ENCODE results near the gene ARHGAP15.

Gene ARHGAP15

DNA sequence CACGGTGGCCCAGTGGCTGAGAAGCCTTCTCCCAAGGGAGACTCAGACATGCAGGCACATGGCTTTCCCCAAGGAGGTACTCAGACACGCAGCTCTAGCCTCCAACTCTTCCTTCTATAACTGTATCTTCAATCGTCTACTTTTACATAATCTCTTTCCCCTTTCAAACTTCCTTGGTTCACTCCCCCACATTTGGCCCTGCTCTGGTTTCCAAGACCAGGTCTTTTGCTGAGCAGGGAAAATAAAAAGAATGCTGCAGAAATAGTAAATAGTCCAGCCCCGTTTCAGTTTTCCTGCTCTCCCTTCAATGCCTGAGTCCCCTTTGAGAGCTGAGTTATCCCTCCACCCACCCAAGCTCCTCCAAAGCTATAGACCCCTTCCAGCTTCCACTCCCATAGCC is 635.0 kb downstream of the ARHGAP15 start:
- Histone ChIP-seq H3K4me3 (ENCODE audit: low read length) (no peak overlapping the region), H3K27ac (ENCODE audit: low read length) (no peak overlapping the region), H3K36me3 (ENCODE audit: control insufficient read depth, insufficient read depth, low read length) (no peaks in the 10 kb centered on the region), H3K9me3 (ENCODE audit: control insufficient read depth, insufficient read depth, low read length) (no peaks in the 10 kb centered on the region), H3K4me1 (ENCODE audit: control insufficient read depth, insufficient read depth, low read length) (peaks cover 2% of the 10 kb centered on the region; the same call in 1 of the 2 replicates), H3K27me3 (ENCODE audit: control insufficient read depth, insufficient read depth, low read length) (no peaks in the 10 kb centered on the region)
- no peak for DNase-seq (ENCODE audit: low read depth, low spot score)
- WGBS (ENCODE audit: insufficient coverage, insufficient read length): 100% methylated on average over 2 of the region's 4 CpGs

- H3K36me3 ChIP-seq (ENCODE audit: control insufficient read depth, insufficient read depth, low read length): no peaks in the 10 kb centered on the region
- no peaks in the 10 kb centered on the region for H3K27me3 ChIP-seq (ENCODE audit: control insufficient read depth, insufficient read depth, low read length)
Measured at GRCh38 chr2:143764706-143765105, 635.5 kb downstream of the ARHGAP15 start.

GRCh38 chr2:143768991-143769390 is 639.8 kb downstream of the ARHGAP15 start:
- H3K36me3 ChIP-seq (ENCODE audit: control insufficient read depth, insufficient read depth, low read length): no peaks in the 10 kb centered on the region
- H3K4me1 ChIP-seq (ENCODE audit: control insufficient read depth, insufficient read depth, low read length): no peaks in the 10 kb centered on the region
- no peaks in the 10 kb centered on the region for H3K27me3 ChIP-seq (ENCODE audit: control insufficient read depth, insufficient read depth, low read length)
- no peak overlapping the region for H3K27ac ChIP-seq (ENCODE audit: low read length)
- H3K4me3 ChIP-seq (ENCODE audit: low read length): no peak overlapping the region
- WGBS (ENCODE audit: insufficient coverage, insufficient read length): no CpG with 5 or more reads among the region's 1 CpG
- H3K9me3 ChIP-seq (ENCODE audit: control insufficient read depth, insufficient read depth, low read length): no peaks in the 10 kb centered on the region
- DNase-seq (ENCODE audit: low read depth, low spot score): no peak

More at GRCh38 chr2:143764706-143765105, 635.5 kb downstream of the ARHGAP15 start:
- Histone ChIP-seq H3K27ac (ENCODE audit: low read length) (no peak overlapping the region), H3K9me3 (ENCODE audit: control insufficient read depth, insufficient read depth, low read length) (no peaks in the 10 kb centered on the region), H3K4me3 (ENCODE audit: low read length) (no peak overlapping the region), H3K4me1 (ENCODE audit: control insufficient read depth, insufficient read depth, low read length) (no peaks in the 10 kb centered on the region)
- no peak for DNase-seq (ENCODE audit: low read depth, low spot score)

DNA sequence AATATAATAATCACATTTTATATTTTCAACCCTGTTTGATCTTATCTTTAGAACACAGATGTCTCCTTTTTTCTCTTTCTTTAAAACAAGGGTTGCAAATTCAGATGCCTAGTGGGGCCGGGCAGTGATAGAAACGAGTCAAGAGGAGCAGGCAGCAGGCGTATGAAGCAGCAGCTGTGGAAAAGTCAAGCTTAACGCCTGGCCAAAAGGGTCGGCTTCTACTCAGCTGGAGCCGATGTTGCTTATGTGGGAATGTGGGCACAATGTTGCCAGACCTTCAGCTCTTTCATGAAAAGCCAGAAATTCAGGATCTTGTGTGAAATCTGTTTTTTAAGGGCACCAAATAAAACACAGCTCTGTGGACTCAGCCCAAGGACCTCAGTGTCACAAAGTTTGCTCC is 642.7 kb downstream of the ARHGAP15 start:
- H3K27ac ChIP-seq (ENCODE audit: low read length): no peak overlapping the region
- no peaks in the 10 kb centered on the region for H3K27me3 ChIP-seq (ENCODE audit: control insufficient read depth, insufficient read depth, low read length)
- H3K9me3 ChIP-seq (ENCODE audit: control insufficient read depth, insufficient read depth, low read length): no peaks in the 10 kb centered on the region
- no peaks in the 10 kb centered on the region for H3K36me3 ChIP-seq (ENCODE audit: control insufficient read depth, insufficient read depth, low read length)
- H3K4me3 ChIP-seq (ENCODE audit: low read length): no peak overlapping the region
- H3K4me1 ChIP-seq (ENCODE audit: control insufficient read depth, insufficient read depth, low read length): no peaks in the 10 kb centered on the region
- no peak for DNase-seq (ENCODE audit: low read depth, low spot score)
- WGBS (ENCODE audit: insufficient coverage, insufficient read length): no CpG with 5 or more reads among the region's 6 CpGs

- Histone ChIP-seq H3K27ac (ENCODE audit: low read length) (no peak overlapping the region), H3K27me3 (ENCODE audit: control insufficient read depth, insufficient read depth, low read length) (no peaks in the 10 kb centered on the region), H3K36me3 (ENCODE audit: control insufficient read depth, insufficient read depth, low read length) (no peaks in the 10 kb centered on the region), H3K4me3 (ENCODE audit: low read length) (no peak overlapping the region), H3K4me1 (ENCODE audit: control insufficient read depth, insufficient read depth, low read length) (0 out of 2 replicates have a peak, but pooled peaks cover 1% of the 10 kb centered on the region), H3K9me3 (ENCODE audit: control insufficient read depth, insufficient read depth, low read length) (no peaks in the 10 kb centered on the region)
- WGBS (ENCODE audit: insufficient coverage, insufficient read length): no CpG with 5 or more reads among the region's 4 CpGs
- no peak for DNase-seq (ENCODE audit: low read depth, low spot score)
Measured at GRCh38 chr2:143776526-143777297, 647.5 kb downstream of the ARHGAP15 start.

DNA sequence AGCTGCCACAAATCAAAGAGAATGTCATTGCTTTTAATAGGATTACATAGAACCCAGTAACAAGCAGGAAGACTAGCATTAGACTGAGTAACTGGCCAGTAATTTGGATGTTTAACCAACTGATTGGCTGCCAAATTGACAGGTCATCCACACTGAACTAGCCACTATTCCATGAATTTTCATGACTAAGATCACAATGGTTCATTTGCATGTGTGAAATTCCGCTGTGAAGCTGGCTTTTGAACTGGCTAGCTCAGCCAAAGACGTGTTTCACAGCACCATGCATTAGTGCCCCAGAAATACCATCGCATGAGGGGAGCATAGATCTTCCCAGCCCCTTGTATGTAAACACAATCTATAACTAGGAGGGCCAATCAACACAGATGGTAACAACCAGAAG is 649.8 kb downstream of the ARHGAP15 start:
- no peak for DNase-seq (ENCODE audit: low read depth, low spot score)
- no peaks in the 10 kb centered on the region for H3K9me3 ChIP-seq (ENCODE audit: control insufficient read depth, insufficient read depth, low read length)
- WGBS (ENCODE audit: insufficient coverage, insufficient read length): no CpG with 5 or more reads among the region's 3 CpGs
- no peaks in the 10 kb centered on the region for H3K27me3 ChIP-seq (ENCODE audit: control insufficient read depth, insufficient read depth, low read length)
- H3K4me1 ChIP-seq (ENCODE audit: control insufficient read depth, insufficient read depth, low read length): peaks cover 1% of the 10 kb centered on the region; the same call in 1 of the 2 replicates
- no peak overlapping the region for H3K4me3 ChIP-seq (ENCODE audit: low read length)
- no peak overlapping the region for H3K27ac ChIP-seq (ENCODE audit: low read length)
- no peaks in the 10 kb centered on the region for H3K36me3 ChIP-seq (ENCODE audit: control insufficient read depth, insufficient read depth, low read length)

GRCh38 chr2:143786026-143786765 is 657.0 kb downstream of the ARHGAP15 start:
- no peaks in the 10 kb centered on the region for H3K36me3 ChIP-seq (ENCODE audit: control insufficient read depth, insufficient read depth, low read length)
- no peak for DNase-seq (ENCODE audit: low read depth, low spot score)
- WGBS (ENCODE audit: insufficient coverage, insufficient read length): no CpG with 5 or more reads among the region's 5 CpGs
- H3K27ac ChIP-seq (ENCODE audit: low read length): no peak overlapping the region
- H3K27me3 ChIP-seq (ENCODE audit: control insufficient read depth, insufficient read depth, low read length): no peaks in the 10 kb centered on the region
- H3K4me3 ChIP-seq (ENCODE audit: low read length): no peak overlapping the region
- no peaks in the 10 kb centered on the region; the same call in 1 of the 2 replicates for H3K4me1 ChIP-seq (ENCODE audit: control insufficient read depth, insufficient read depth, low read length)
- H3K9me3 ChIP-seq (ENCODE audit: control insufficient read depth, insufficient read depth, low read length): no peaks in the 10 kb centered on the region

DNA sequence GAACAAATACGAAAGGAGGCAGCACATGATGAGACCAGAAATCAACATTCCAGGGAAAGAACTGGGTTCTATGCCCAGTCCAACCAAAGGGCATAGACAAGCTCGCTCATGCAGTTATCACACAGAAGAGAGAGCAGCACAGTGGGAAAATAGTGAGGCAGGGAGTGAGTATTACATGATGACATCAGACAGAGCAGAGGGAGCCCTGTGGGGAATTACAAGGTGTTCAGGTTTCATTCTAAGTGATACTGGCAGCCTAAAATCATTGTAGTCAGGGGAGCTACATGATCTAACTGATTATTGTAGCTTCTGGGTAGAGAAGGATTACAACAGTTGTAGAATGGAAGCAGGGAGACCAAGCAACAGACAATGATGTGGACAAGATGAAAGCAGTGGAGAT is 658.5 kb downstream of the ARHGAP15 start:
- Histone ChIP-seq H3K36me3 (ENCODE audit: control insufficient read depth, insufficient read depth, low read length) (no peaks in the 10 kb centered on the region), H3K27ac (ENCODE audit: low read length) (no peak overlapping the region), H3K27me3 (ENCODE audit: control insufficient read depth, insufficient read depth, low read length) (no peaks in the 10 kb centered on the region), H3K4me1 (ENCODE audit: control insufficient read depth, insufficient read depth, low read length) (no peaks in the 10 kb centered on the region), H3K4me3 (ENCODE audit: low read length) (no peak overlapping the region), H3K9me3 (ENCODE audit: control insufficient read depth, insufficient read depth, low read length) (no peaks in the 10 kb centered on the region)
- DNase-seq (ENCODE audit: low read depth, low spot score): no peak
- WGBS (ENCODE audit: insufficient coverage, insufficient read length): no CpG with 5 or more reads among the region's 2 CpGs

GRCh38 chr2:143792602-143793001 is 663.4 kb downstream of the ARHGAP15 start:
- Histone ChIP-seq H3K4me3 (ENCODE audit: low read length) (no peak overlapping the region), H3K4me1 (ENCODE audit: control insufficient read depth, insufficient read depth, low read length) (no peaks in the 10 kb centered on the region), H3K9me3 (ENCODE audit: control insufficient read depth, insufficient read depth, low read length) (no peaks in the 10 kb centered on the region), H3K27ac (ENCODE audit: low read length) (no peak overlapping the region), H3K27me3 (ENCODE audit: control insufficient read depth, insufficient read depth, low read length) (no peaks in the 10 kb centered on the region), H3K36me3 (ENCODE audit: control insufficient read depth, insufficient read depth, low read length) (no peaks in the 10 kb centered on the region)
- WGBS (ENCODE audit: insufficient coverage, insufficient read length): no CpG with 5 or more reads among the region's 4 CpGs
- no peak for DNase-seq (ENCODE audit: low read depth, low spot score)

GRCh38 chr2:143793381-143793780 is 664.2 kb downstream of the ARHGAP15 start:
- Histone ChIP-seq H3K9me3 (ENCODE audit: control insufficient read depth, insufficient read depth, low read length) (no peaks in the 10 kb centered on the region), H3K4me1 (ENCODE audit: control insufficient read depth, insufficient read depth, low read length) (no peaks in the 10 kb centered on the region), H3K27me3 (ENCODE audit: control insufficient read depth, insufficient read depth, low read length) (no peaks in the 10 kb centered on the region), H3K36me3 (ENCODE audit: control insufficient read depth, insufficient read depth, low read length) (no peaks in the 10 kb centered on the region), H3K27ac (ENCODE audit: low read length) (no peak overlapping the region), H3K4me3 (ENCODE audit: low read length) (no peak overlapping the region)
- WGBS (ENCODE audit: insufficient coverage, insufficient read length): no CpG with 5 or more reads among the region's 3 CpGs
- DNase-seq (ENCODE audit: low read depth, low spot score): no peak

All from iPS DF 6.9 (cell line).